ENCODE results near the gene MYO5C.

- no peak for TF ChIP-seq CTCF (IDR thresholded peaks at IDR 0.05; ENCODE audit: low read depth, low read length)
- no peak for TF ChIP-seq MAX (IDR thresholded peaks at IDR 0.05; ENCODE audit: low read depth, low read length)
Observed at GRCh38 chr15:52193321-52193720, 102.3 kb downstream of the MYO5C start.

Data from NB4 (cell line).